Activated CD8-positive, alpha-beta memory T cell treated with anti-CD3 and anti-CD28 coated beads, Interleukin-2, amount 50 U/mL, for 24 hours (primary cell): ENCODE measurements around the gene DENND5A.
"Not testable (repeated sequence)": the region's sequence is repeated elsewhere in the genome, so short reads cannot be mapped to it uniquely, and the experiment has no call there.

Experiments
- DNase-seq: peaks from one replicate; pipeline ENCODE4 v3.0.0-alpha.2; 2020; ENCODE audit errors: extremely low read depth

The DENND5A gene

DNA sequence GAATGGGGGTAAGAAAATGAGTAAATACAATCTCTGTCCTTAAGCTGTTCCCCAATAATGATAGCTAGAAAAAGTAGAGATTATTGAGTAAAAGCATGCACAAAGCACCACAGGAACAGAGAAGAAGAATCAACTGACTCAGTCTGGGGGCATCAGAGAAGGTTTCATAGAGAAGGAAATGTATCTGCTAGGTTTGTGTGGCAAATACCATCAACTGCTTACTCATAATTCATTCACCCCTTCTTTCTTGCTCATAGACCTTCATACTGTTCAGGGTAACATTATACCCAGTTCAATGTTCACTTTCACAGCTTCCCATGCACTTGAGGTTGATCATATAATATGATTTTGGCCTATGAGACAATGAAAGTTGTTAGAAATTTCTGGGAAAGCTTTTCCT lies 88.6 kb downstream of the DENND5A start:
- DNase-seq = no peak

DNA sequence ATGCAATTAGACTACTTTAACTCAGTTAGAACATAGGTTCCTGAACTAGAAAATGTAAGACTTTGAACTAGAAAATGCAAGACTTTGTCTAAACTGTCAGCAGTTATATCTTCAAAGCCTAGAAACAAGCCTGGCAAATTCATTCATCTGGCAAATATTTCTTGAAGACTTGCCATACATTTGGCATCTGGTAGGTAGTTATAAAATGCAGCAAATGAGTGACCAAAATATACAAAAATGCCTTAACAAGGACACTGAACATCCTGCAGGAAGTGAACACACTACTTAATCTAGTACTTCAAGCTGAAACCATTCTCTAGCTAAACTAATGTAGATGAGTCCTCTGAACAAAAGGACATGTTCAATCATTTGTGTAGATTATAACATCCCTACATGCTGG lies 89.0 kb downstream of the DENND5A start:
- no peak for DNase-seq

DNA sequence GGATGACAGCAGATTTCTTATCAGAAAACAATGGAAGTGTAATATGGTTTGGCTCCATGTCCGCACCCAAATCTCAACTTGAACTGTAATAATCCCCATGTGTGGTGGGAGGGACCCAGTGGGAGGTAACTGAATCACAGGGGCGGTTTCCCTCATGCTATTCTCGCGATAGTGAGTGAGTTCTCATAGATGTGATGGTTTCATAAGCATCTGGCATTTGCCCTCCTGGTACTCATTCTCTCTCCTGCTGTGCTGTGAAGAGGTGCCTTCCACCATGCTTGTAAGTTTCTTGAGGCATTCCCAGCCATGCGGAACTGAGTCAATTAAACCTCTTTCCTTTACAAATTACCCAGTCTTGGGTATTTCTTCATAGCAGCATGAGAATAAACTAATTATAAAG lies 92.8 kb downstream of the DENND5A start:
- no peak for DNase-seq

- DNase-seq = no peak
Measured at GRCh38 chr11:9170450-9170849, 94.7 kb downstream of the DENND5A start.

DNA sequence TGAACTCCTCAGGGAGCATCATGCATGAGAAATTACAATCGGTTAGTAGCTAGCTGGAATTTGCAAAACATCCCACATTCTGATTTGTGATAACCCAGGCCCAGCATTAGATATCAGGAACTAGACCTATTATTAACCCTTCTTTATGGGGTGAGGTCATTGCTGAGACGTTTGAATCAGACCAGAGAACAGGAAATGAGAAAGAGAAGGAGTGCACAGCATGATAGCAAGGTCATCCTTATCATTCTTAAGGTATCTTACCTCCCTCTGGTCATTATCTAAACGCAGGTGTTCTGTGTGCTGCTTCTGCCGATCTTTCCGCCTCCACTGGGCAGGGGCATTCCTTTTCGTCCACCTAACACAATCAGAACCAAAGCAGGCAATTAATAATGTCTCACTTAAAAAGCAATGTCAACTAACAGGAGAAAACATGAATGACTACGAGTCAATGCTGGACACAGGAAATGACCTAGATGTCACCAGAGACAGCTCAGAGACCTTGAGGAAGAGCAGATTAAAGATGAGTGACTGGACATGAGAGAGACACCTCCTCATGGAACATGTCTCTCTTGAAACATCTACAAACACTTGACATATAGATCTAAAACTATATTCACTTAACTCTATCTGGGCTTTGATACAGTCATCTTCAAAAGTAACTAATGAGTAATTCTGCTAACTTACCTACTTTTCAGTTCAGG lies 95.4 kb downstream of the DENND5A start:
- no peak for DNase-seq

DNA sequence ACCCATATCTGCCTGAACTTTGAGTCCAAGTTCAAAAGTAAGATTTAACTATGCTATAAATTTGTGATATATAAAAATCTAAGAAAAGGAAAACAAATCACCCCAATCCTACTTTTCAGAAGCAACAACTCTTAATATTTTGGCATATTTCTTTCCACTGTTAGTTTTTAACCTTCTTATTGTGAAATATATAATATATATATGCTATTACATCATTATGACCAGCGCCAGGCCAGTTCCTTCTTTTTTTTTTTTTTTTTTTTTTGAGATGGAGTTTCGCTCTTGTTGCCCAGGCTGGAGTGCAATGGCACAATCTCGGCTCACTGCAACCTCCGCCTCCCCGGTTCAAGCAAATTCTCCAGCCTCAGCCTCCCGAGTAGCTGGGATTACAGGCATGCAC lies 103.2 kb downstream of the DENND5A start:
- DNase-seq = not testable (repeated sequence)

DNA sequence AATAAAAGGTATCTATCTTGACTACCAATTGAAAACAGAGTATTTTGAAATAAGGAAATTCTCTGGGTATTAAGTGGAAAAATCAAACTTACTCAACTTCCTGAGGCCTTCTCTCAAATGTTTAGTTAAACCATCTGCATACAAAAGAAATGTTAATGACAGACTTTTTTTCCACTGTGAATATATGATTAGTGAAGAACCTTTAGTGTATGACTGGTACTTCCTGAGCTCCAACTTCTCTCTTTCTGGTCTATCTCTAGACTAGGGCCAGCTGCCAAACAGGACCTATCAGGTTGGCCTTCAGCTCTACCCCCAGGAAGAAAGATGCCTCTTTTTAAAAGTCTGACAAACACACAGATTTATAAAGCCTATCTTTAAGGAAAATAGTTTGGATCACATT lies 105.0 kb downstream of the DENND5A start:
- DNase-seq = no peak

- DNase-seq = no peak
Measured at GRCh38 chr11:9158898-9159391, 106.2 kb downstream of the DENND5A start.

GRCh38 chr11:9155930-9156329 lies 109.2 kb downstream of the DENND5A start:
- DNase-seq = no peak

GRCh38 chr11:9153651-9154050 lies 111.5 kb downstream of the DENND5A start:
- no peak for DNase-seq

DNA sequence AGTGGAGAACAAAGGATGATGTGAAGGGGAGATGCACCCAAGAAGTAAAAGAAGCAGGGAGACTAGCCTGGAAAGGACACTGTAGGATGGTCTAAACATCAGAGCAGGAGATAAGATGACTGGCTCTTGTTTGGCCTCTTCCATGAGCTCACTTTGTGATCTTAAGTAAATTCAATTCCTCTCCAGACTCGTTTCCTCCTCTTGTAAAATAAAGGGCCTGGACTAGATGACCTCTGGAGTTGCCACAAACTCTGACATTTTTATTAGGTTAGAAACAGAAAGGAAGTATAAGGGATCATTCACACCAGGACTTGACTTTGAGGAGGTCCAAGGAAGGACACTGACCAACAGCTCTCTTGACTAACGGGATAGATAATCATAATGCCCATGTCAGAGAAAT lies 113.5 kb downstream of the DENND5A start:
- DNase-seq = no peak

- DNase-seq = no peak
Measured at GRCh38 chr11:9150926-9151325, 114.2 kb downstream of the DENND5A start.

GRCh38 chr11:9150501-9150900 lies 114.6 kb downstream of the DENND5A start:
- no peak for DNase-seq

DNA sequence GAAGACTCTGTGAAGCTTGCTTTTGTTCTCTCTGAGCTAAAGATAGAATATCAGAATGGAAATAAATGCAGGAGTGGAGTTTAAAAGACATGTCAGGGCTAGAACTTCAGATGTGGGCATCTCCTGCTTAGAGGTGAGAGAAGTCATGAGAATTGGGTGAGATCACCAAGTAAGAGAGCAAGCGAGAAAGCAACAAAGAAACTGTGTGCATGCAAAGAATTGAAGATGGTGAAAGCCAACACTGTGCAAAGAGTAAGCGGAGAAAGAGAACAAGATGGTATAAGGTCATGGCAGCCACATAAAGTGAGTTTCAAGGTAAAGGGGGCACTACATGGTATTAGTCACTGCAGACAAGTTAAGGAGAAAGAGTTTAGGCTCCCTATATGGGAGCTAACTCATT lies 116.4 kb downstream of the DENND5A start:
- DNase-seq = no peak

GRCh38 chr11:9148035-9148434 lies 117.1 kb downstream of the DENND5A start:
- DNase-seq = no peak

GRCh38 chr11:9146477-9146876 lies 118.7 kb downstream of the DENND5A start:
- no peak for DNase-seq

DNA sequence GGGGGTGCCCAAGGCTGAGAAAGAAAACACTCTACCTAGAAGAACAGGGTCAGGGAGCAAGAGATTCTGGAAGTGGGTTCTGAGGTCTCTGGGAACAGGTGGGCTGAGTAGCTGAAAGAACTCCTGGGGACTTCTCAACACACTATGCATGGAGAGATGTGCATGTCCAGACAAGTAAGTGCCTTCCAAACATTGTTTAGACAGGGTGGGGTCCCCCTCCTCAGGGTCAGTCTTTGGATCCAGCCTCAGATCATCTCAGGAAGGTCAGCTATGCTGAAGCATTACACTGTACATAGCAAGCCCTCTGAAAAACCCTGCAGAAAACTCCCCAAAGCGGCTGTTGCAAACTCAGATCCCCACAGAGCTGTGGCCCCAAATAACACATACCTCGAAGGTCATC lies 119.9 kb downstream of the DENND5A start:
- DNase-seq = no peak

DNA sequence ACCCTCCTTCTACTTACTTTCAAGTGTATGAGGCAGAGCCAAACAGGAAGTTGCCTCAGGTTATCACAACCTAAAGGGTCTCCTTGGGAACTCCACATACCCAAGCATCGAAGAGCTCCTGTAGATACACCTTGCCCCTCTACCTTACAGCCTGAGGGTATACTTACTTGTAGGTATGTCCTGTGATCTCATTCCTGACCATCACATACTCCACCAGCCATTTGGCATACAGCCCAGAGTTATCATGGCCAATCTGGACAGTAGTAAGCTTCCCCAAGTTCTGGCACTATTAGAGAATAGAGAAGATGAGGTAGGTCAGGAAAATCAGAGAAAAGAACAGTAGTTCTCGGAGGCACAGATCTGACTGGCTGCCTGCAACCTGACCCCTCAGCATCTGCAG lies 120.3 kb downstream of the DENND5A start:
- DNase-seq = no peak

- DNase-seq = no peak
Measured at GRCh38 chr11:9143721-9144120, 121.4 kb downstream of the DENND5A start.

- no peak for DNase-seq
Measured at GRCh38 chr11:9142732-9143131, 122.4 kb downstream of the DENND5A start.

GRCh38 chr11:9141186-9141585 lies 124.0 kb downstream of the DENND5A start:
- DNase-seq = no peak

DNA sequence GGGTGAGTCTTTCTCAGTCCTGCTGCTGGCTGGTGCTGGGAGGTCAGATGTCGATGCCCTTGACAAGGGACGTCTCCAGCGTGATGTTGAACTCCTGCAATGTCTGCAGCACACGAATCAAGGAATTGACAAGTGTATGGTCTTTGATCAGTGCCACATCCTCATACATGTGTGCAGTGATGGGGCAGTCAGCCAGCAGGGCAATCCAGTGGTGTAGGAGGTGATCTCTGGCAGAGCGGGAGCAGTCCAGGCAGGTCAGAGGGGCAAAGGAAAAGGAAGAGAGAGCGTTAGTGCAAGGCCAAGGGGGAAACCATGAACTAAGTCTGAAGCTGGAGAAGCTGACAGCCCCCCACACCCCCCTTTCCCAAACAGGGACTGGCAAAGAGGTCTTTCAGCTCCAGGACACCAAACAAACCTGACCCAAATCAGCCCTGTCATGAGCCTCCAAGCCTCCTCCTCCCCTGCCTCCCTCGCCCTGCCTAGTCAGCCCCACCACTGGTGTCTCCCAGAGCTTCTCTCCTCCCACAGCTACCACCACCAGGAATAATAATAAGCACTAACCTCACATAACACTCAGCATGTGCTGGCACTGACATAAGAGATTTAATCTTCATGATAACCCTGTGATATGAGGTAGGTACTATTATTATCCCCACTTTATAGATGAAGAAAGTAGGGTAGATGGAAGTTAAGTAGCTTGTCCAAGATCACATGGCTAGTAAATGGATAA lies 125.4 kb downstream of the DENND5A start:
- no peak for DNase-seq
